ENCODE data around the gene SIDT2. TPM values are rescaled to one million over a fixed set of nuclear protein-coding genes. Genes with fewer than 3 reads are reported as not detected.

Gene SIDT2
- total and polyA plus RNA-seq, 2 of the 4 experiments (the other 2 are of a cell fraction) = 7.3 to 30.3 TPM

DNA sequence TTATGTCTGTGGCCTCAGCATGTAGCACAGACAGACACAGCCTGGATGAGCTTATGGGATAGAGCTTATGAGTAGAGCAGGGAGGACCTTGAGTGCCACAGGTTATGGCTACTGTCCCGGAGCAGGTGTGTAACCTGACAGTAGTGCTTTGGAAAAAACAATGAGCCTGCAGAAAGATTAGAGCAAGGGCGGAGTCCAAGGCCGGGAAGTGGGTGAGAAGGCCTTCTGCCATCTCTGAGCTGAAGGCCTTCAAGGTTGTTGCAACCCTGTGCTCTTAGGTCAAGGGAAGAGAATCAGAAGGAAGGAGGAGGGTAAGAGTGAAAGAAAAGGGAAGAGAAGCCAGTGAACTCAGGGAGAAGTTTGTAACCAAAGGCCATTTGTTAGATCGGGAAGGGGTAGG, 16.7 kb downstream of the SIDT2 start (continued):
- TF ChIP-seq MAZ (IDR thresholded peaks at IDR 0.05; ENCODE audit: borderline replicate concordance, low read depth, low read length) (no peak), RFX5 (IDR thresholded peaks at IDR 0.05; ENCODE audit: low read depth, low read length) (no peak), CHD1 (IDR thresholded peaks at IDR 0.05; ENCODE audit: low read depth, low read length) (no peak), MAFK (IDR thresholded peaks at IDR 0.05; ENCODE audit: low read depth, low read length) (no peak), RAD21 (IDR thresholded peaks at IDR 0.05; ENCODE audit: low read length) (no peak)

DNA sequence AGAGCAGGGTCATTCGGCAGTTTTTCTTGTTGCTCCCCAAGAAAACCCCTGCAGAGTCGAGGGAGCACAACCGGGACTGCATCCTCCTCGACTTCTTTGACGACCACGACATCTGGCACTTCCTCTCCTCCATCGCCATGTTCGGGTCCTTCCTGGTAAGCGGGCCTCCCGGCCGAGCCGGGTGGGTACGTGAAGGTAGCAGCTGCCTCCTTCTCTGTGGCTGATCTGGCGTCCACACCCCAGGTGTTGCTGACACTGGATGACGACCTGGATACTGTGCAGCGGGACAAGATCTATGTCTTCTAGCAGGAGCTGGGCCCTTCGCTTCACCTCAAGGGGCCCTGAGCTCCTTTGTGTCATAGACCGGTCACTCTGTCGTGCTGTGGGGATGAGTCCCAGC, 17.2 kb downstream of the SIDT2 start:
- intact Hi-C loops (cut with micrococcal nuclease) = no loop called here
- Histone ChIP-seq H3K56ac (ENCODE audit: extremely low read depth, insufficient read depth, low read length) (no peak overlapping the region), H3K9me1 (ENCODE audit: insufficient read depth, low read length) (peaks cover 13% of the 10 kb centered on the region), H2BK20ac (ENCODE audit: low read depth, low read length) (no peak overlapping the region), H3K4ac (ENCODE audit: low read depth, low read length) (no peak overlapping the region), H3K4me3 (ENCODE audit: insufficient read depth, low read depth, low read length) (no peak overlapping the region), H3K27me3 (ENCODE audit: control insufficient read depth, insufficient read depth, low read length) (no peaks in the 10 kb centered on the region), H3K27ac (ENCODE audit: insufficient read depth, low read length) (no peak overlapping the region), H3K23ac (ENCODE audit: low read depth, low read length) (no peak overlapping the region), H4K5ac (ENCODE audit: low read depth, low read length) (no peak overlapping the region), H3K14ac (replicated peaks; ENCODE audit: low read depth, low read length) (no peak overlapping the region), H2BK120ac (ENCODE audit: low read depth, low read length) (no peak overlapping the region), H3K9ac (ENCODE audit: low read depth, low read length) (no peak overlapping the region), H2AK5ac (ENCODE audit: low read depth, low read length) (no peak overlapping the region), H2AFZ (replicated peaks; ENCODE audit: low read length, poor library complexity) (no peak overlapping the region), H3K18ac (ENCODE audit: low read depth, low read length) (no peak overlapping the region), H3K4me1 (ENCODE audit: control insufficient read depth, insufficient read depth, low read length) (peaks cover 13% of the 10 kb centered on the region), H2AK9ac (replicated peaks; ENCODE audit: low read depth, low read length, poor library complexity) (no peak overlapping the region), H3K9me3 (ENCODE audit: control insufficient read depth, insufficient read depth, low read length) (no peaks in the 10 kb centered on the region), H4K91ac (ENCODE audit: insufficient read depth, low read depth, low read length) (no peak overlapping the region), H4K20me1 (ENCODE audit: insufficient read depth, low read length) (peaks cover 12% of the 10 kb centered on the region), H2BK15ac (ENCODE audit: low read depth, low read length) (no peak overlapping the region), H3K4me2 (ENCODE audit: low read depth, low read length) (no peak overlapping the region), H2BK5ac (ENCODE audit: low read depth, low read length, poor library complexity, severe bottlenecking) (no peak overlapping the region), H4K8ac (ENCODE audit: low read depth in 2 of 2, low read length in 2 of 2) (no peak overlapping the region), H3K79me1 (ENCODE audit: low read depth in 1 of 2, low read length in 2 of 2) (peaks cover 10 to 23% of the 10 kb centered on the region in 2 experiments; a peak in 3 of 4 replicates), H3K36me3 (ENCODE audit: control insufficient read depth, insufficient read depth, low read length) (peaks cover 30% of the 10 kb centered on the region)
- ChIA-PET POLR2A (ENCODE audit: unreplicated experiment) (interaction anchor here (1.1 kb wide), 1 partner anchor 16 kb away, joined by 4 read pairs; no protein-coding TSS in a partner anchor), CTCF (no interaction called here)
- dilution Hi-C loops (cut with HindIII; ENCODE audit: low sequenced_read_pairs, unreplicated experiment) = no loop called here
- in situ Hi-C loops (cut with MboI; ENCODE audit: low sequenced_read_pairs) = no loop called here
- 92% methylated on average over 15 of the region's 19 CpGs; no CpG with 5 or more reads in 1 of the 2 experiments for WGBS, 2 experiments (ENCODE audit: extremely low coverage in 2 of 2, insufficient read length in 1 of 2)
- ATAC-seq (ENCODE audit: low read depth) (no peak), DNase-seq (no peak)
- BruUV-seq (replicated peaks) = no TSS peak
- no peak for TF ChIP-seq RCOR1 (IDR thresholded peaks at IDR 0.05; ENCODE audit: insufficient replicate concordance, low read length)
- no peak for TF ChIP-seq MAFK (IDR thresholded peaks at IDR 0.05; ENCODE audit: low read depth, low read length)
- TF ChIP-seq, protein P1, sequence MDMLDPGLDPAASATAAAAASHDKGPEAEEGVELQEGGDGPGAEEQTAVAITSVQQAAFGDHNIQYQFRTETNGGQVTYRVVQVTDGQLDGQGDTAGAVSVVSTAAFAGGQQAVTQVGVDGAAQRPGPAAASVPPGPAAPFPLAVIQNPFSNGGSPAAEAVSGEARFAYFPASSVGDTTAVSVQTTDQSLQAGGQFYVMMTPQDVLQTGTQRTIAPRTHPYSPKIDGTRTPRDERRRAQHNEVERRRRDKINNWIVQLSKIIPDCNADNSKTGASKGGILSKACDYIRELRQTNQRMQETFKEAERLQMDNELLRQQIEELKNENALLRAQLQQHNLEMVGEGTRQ (IDR thresholded peaks at IDR 0.05; ENCODE audit: low read depth, low read length) = no peak
- TF ChIP-seq RAD21 (IDR thresholded peaks at IDR 0.05; ENCODE audit: low read length) = no peak
- TF ChIP-seq MAZ (IDR thresholded peaks at IDR 0.05; ENCODE audit: borderline replicate concordance, low read depth, low read length) = no peak
- no peak for TF ChIP-seq FOS (IDR thresholded peaks at IDR 0.05; ENCODE audit: low read depth, low read length)
- no peak for TF ChIP-seq POLR2A (IDR thresholded peaks at IDR 0.05; ENCODE audit: low read depth, low read length)
- TF ChIP-seq RFX5 (IDR thresholded peaks at IDR 0.05; ENCODE audit: low read depth, low read length) = no peak
- TF ChIP-seq, protein P2, sequence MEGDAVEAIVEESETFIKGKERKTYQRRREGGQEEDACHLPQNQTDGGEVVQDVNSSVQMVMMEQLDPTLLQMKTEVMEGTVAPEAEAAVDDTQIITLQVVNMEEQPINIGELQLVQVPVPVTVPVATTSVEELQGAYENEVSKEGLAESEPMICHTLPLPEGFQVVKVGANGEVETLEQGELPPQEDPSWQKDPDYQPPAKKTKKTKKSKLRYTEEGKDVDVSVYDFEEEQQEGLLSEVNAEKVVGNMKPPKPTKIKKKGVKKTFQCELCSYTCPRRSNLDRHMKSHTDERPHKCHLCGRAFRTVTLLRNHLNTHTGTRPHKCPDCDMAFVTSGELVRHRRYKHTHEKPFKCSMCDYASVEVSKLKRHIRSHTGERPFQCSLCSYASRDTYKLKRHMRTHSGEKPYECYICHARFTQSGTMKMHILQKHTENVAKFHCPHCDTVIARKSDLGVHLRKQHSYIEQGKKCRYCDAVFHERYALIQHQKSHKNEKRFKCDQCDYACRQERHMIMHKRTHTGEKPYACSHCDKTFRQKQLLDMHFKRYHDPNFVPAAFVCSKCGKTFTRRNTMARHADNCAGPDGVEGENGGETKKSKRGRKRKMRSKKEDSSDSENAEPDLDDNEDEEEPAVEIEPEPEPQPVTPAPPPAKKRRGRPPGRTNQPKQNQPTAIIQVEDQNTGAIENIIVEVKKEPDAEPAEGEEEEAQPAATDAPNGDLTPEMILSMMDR (conservative IDR thresholded peaks at IDR 0.05; ENCODE audit: low read depth, low read length) = no peak
- TF ChIP-seq MXI1 (IDR thresholded peaks at IDR 0.05; ENCODE audit: borderline replicate concordance, low read depth, low read length) = no peak
- TF ChIP-seq BHLHE40 (IDR thresholded peaks at IDR 0.05; ENCODE audit: low read depth, low read length) = no peak
- no peak for TF ChIP-seq SMC3 (IDR thresholded peaks at IDR 0.05; ENCODE audit: low read depth, low read length)
- no peak for TF ChIP-seq CEBPB (IDR thresholded peaks at IDR 0.05; ENCODE audit: low read depth, low read length)
- TF ChIP-seq CHD1 (IDR thresholded peaks at IDR 0.05; ENCODE audit: low read depth, low read length) = no peak
- no peak for TF ChIP-seq NFE2L2 (IDR thresholded peaks at IDR 0.05; ENCODE audit: low read depth, low read length)
